ENCODE results near the gene TMX4.

Gene TMX4

DNA sequence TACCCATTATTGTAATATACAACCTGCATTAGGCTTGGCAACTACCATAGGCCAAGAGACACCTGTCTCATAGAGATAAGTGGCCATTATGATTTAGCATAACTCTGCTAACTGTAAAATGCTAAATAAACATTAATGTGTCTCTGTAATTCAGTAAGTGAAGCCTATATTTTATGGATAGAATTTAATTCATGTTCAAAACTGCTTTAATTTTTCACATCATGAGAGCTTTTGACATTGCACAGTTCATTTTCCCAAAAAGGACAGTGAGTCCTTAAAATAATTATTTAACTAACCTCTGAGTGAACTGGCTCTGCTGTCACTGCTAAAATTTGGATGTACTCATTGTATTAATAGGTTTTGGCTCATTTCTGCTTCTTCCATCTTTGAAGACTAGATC lies 41.4 kb upstream of the TMX4 start:
- CTCF ChIA-PET, result no interaction called here
- DNase-seq (ENCODE audit: low spot score), result no peak
- TF ChIP-seq, protein P1, sequence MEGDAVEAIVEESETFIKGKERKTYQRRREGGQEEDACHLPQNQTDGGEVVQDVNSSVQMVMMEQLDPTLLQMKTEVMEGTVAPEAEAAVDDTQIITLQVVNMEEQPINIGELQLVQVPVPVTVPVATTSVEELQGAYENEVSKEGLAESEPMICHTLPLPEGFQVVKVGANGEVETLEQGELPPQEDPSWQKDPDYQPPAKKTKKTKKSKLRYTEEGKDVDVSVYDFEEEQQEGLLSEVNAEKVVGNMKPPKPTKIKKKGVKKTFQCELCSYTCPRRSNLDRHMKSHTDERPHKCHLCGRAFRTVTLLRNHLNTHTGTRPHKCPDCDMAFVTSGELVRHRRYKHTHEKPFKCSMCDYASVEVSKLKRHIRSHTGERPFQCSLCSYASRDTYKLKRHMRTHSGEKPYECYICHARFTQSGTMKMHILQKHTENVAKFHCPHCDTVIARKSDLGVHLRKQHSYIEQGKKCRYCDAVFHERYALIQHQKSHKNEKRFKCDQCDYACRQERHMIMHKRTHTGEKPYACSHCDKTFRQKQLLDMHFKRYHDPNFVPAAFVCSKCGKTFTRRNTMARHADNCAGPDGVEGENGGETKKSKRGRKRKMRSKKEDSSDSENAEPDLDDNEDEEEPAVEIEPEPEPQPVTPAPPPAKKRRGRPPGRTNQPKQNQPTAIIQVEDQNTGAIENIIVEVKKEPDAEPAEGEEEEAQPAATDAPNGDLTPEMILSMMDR (conservative IDR thresholded peaks at IDR 0.05; ENCODE audit: low read depth), result no peak
- no peak overlapping the region for H3K27ac ChIP-seq
- POLR2A ChIA-PET (ENCODE audit: low non-redundant PET), result no interaction called here

DNA sequence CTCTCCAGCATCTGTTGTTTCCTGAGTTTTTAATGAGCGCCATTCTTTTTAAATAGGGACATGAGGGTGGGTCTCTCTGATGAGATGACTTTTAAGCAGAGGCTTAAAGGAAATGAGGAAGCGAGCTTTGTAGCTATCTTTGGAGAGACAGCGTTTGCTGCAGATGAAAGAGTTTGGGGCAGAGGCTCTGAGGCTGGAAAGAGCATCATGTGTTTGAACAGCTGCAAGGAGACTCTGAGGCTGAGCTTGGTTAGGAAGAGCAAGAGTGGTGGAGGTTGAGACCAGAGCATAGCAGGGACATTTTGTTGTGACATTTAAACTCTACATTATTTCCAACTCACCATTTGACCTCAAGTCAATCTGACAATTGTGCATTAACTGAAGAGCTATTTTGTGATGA lies 38.3 kb upstream of the TMX4 start:
- ChIA-PET CTCF (no interaction called here), POLR2A (ENCODE audit: low non-redundant PET) (no interaction called here)
- no peak for DNase-seq (ENCODE audit: low spot score)
- TF ChIP-seq, protein P1 (conservative IDR thresholded peaks at IDR 0.05; ENCODE audit: low read depth), result no peak
- H3K27ac ChIP-seq, result no peak overlapping the region

DNA sequence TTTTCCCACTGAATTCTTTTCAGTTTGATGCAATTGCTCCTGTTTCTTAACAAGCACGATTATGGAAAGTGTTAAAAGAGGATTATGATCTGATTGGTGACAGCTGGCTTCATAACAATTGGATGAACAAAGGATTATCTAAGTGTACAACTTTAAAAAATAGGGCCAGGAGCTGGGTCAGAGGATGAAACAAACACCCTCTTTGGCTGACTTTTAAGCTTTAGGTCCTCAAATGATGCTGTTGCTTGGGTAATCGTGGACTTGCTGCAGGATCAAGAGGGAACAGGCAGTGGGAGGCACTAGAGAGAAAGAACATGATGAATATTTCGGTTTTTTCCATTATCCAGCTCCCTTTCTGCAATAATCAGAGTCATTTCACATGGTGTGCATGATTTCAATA lies 35.5 kb upstream of the TMX4 start:
- ChIA-PET CTCF (interaction anchor here (0.7 kb wide), 1 partner anchor 12 kb away, joined by 3 read pairs; no protein-coding TSS in a partner anchor), POLR2A (ENCODE audit: low non-redundant PET) (no interaction called here)
- TF ChIP-seq, protein P1 (conservative IDR thresholded peaks at IDR 0.05; ENCODE audit: low read depth), result no peak
- DNase-seq (ENCODE audit: low spot score), result no peak
- H3K27ac ChIP-seq, result no peak overlapping the region

DNA sequence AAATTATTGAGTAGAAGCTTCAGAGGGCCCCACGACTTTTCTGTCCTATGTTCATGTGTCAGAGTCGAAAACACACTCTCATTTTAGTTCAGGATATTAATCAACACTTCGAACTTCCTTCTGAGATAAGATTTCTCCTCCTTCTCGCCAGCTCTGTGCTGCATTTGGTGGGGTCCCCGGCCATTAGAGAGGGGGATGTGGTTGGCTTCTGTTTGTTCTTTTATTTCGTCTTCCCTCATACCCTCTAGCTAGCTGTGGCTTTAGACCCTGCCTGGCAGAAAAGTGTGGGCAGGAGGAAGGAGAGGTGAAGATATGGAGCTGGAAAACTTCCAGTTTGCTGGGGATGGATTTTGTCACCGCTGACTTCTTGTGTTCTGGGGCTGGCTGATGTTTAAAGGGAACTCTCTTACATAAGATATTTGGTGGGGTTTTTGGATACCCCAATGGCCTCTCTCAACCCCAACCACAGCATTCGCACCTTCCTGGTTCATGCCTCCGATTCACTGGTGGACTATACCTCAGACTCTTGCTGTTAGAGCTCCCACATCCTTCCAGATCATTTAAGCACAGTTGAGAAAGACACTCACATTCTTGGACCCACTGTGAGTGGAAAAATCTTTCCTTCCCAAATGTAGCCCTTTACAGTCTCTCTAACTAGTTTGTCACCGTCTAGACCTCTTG lies 30.7 kb upstream of the TMX4 start:
- ChIA-PET CTCF (no interaction called here), POLR2A (ENCODE audit: low non-redundant PET) (no interaction called here)
- no peak overlapping the region for H3K27ac ChIP-seq

DNA sequence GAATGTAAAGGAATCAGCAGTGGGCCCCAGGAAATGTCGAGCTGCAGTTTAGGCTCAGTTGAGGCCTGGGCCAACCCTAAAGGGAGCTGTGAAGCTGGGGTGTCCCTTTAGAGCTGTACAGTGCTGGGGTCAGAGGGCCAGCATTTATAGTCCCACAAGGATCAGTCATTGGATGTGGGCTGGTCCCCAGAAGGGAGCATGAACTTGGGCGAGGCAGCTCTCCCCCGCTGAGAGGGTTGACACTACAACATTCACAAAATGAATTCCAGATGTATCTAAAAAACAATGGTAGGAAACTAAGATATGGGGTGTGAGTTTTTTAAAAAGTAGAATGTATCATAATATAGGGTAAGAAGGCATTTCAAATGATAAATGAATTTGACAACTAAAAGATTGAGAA lies 29.7 kb upstream of the TMX4 start:
- DNase-seq (ENCODE audit: low spot score), result no peak
- ChIA-PET CTCF (interaction anchor here (0.5 to 0.6 kb wide), 2 partner anchors 104 to 255 kb away, joined by 3 read pairs; no protein-coding TSS in a partner anchor), POLR2A (ENCODE audit: low non-redundant PET) (no interaction called here)
- TF ChIP-seq, protein P1 (conservative IDR thresholded peaks at IDR 0.05; ENCODE audit: low read depth), result no peak
- H3K27ac ChIP-seq, result no peak overlapping the region

More for the DNA sequence above, 30.7 kb upstream of the TMX4 start:
- no peak for DNase-seq (ENCODE audit: low spot score)
- TF ChIP-seq, protein P1 (conservative IDR thresholded peaks at IDR 0.05; ENCODE audit: low read depth), result no peak

DNA sequence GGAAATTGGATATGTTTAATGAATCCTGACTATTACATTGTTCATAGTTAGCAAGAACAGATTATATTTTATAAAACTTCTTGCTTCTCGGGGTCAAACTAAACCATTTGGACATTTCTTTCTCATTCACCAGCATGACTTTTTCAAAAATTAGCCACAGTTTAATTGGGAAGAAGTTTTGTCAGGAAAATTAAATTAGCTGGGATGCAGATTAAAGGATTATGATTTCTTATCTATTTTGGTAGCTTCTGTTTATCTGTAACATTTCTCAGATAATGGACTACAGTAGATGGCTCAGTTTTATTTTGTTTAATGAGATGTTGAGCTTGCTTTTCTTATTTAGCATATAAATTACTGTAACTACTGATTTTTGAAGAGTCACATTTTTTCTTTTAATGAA lies 26.4 kb upstream of the TMX4 start:
- TF ChIP-seq, protein P1 (conservative IDR thresholded peaks at IDR 0.05; ENCODE audit: low read depth), result no peak
- no peak for DNase-seq (ENCODE audit: low spot score)
- no peak overlapping the region for H3K27ac ChIP-seq
- ChIA-PET POLR2A (ENCODE audit: low non-redundant PET) (no interaction called here), CTCF (interaction anchor here (1.0 to 3.0 kb wide), 3 partner anchors 27 to 676 kb away, joined by 3 to 34 read pairs (median 6); no protein-coding TSS in a partner anchor)
